Skeletal muscle tissue (tissue), 4 donors: ENCODE data around the gene OR8A1. TPM values are rescaled to one million over a fixed set of nuclear protein-coding genes. Genes with fewer than 3 reads are reported as not detected.

Experiments
- H3K27ac ChIP-seq: one replicate; pipeline ENCODE4 v1.7.0; 2013; ENCODE audit warnings: mild to moderate bottlenecking, low read depth, low read length, inconsistent platforms
- H3K27me3 ChIP-seq, 3 donors: one replicate each; pipeline ENCODE4 v1.7.0; 2013; ENCODE audit warnings: low read length in 3 of 3; ENCODE audit not compliant: control insufficient read depth in 3 of 3, insufficient read depth in 3 of 3
- H3K36me3 ChIP-seq, 3 donors: one replicate each; pipeline ENCODE4 v1.7.0; 2013; ENCODE audit warnings: low read length in 3 of 3; ENCODE audit not compliant: control insufficient read depth in 3 of 3, insufficient read depth in 3 of 3
- H3K4me1 ChIP-seq, 3 donors: one replicate each; pipeline ENCODE4 v1.7.0; 2013; ENCODE audit warnings: low read length in 3 of 3, mild to moderate bottlenecking in 3 of 3; ENCODE audit not compliant: control insufficient read depth in 3 of 3, insufficient read depth in 3 of 3
- H3K4me3 ChIP-seq, 3 donors: one replicate each; pipeline ENCODE4 v1.7.0; 2013; ENCODE audit warnings: low read length in 3 of 3
- H3K9ac ChIP-seq, 3 donors: one replicate each; pipeline ENCODE4 v1.7.0; 2013; ENCODE audit warnings: low read length in 3 of 3, mild to moderate bottlenecking in 3 of 3, moderate library complexity in 2 of 3, low read depth in 1 of 3
- H3K9me3 ChIP-seq, 3 donors: one replicate each; pipeline ENCODE4 v1.7.0; 2013; ENCODE audit warnings: low read length in 3 of 3; ENCODE audit not compliant: control insufficient read depth in 3 of 3
- total RNA-seq: library from RNA; depleted of rRNA; stranded (reverse); fragments of >200 nt; gene quantifications from one replicate; pipeline ENCODE4 v1.2.3, GENCODE V29; 2014
- donor health status: Osteomylitis.

Gene OR8A1
- total RNA-seq, 1 donor from 2014 or later, result not detected

GRCh38 chr11:124551189-124551588, 18.6 kb upstream of the OR8A1 start:
- no peak overlapping the region for H3K9ac ChIP-seq
- H3K4me3 ChIP-seq, result no peak overlapping the region
- H3K4me1 ChIP-seq, result no peaks in the 10 kb centered on the region
- H3K36me3 ChIP-seq, result no peaks in the 10 kb centered on the region
- no peaks in the 10 kb centered on the region for H3K27me3 ChIP-seq
- no peaks in the 10 kb centered on the region for H3K9me3 ChIP-seq
- no peak overlapping the region for H3K27ac ChIP-seq

DNA sequence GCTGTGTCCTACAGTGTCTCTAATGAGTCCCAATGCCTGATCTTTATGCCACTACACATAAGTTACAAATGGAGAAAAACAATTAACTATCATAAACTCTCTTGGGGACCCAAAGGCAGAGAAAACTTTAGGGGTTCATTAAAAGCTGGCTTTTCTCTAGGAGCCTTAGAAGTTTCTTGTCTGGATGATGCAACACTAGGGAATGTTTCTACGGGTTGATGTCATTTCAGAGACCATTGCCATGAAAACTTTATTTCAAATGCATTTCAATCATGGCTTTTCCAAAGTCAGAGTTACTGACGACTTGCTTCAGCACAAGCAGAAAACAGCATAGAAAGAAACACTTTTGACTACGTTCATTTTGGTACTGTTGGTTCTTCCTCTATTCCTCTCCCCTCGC, 17.8 kb upstream of the OR8A1 start:
- H3K36me3 ChIP-seq, result no peaks in the 10 kb centered on the region
- no peak overlapping the region for H3K27ac ChIP-seq
- no peaks in the 10 kb centered on the region for H3K4me1 ChIP-seq
- H3K4me3 ChIP-seq, result no peak overlapping the region
- no peak overlapping the region for H3K9ac ChIP-seq
- no peaks in the 10 kb centered on the region for H3K9me3 ChIP-seq
- no peaks in the 10 kb centered on the region for H3K27me3 ChIP-seq

DNA sequence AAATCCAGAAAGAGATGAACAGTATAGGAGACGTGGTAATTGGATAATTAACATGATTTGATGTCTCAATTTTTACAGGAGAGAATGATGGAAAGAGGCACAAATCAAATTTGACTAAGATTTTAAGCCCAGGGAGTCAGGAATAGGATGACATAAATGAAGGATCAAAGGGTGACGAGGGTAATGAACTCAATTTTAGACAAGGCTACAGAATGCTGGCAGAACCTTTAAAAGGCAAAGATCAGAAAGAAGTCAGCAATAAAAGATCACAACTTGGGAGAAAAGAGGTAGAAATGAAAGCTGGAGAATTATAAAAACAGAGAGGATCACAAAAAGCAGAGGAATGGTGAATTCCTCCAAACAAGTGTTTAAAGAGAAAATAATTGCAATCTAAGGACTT, 13.0 kb upstream of the OR8A1 start:
- no peak overlapping the region for H3K27ac ChIP-seq

DNA sequence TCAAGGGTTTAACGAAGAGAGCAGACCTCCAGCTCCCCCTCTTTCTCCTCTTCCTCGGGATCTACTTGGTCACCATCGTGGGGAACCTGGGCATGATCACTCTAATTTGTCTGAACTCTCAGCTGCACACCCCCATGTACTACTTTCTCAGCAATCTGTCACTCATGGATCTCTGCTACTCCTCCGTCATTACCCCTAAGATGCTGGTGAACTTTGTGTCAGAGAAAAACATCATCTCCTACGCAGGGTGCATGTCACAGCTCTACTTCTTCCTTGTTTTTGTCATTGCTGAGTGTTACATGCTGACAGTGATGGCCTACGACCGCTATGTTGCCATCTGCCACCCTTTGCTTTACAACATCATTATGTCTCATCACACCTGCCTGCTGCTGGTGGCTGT, 363 bp downstream of the OR8A1 start:
- Histone ChIP-seq H3K9ac (no peak overlapping the region), H3K4me1 (no peaks in the 10 kb centered on the region), H3K36me3 (no peaks in the 10 kb centered on the region), H3K27me3 (peaks cover 0 to 3% (median 0%) of the 10 kb centered on the region in 3 donors), H3K4me3 (no peak overlapping the region), H3K9me3 (peaks cover 0 to 3% (median 0%) of the 10 kb centered on the region in 3 donors), H3K27ac (no peak overlapping the region)

More for the DNA sequence above, 13.0 kb upstream of the OR8A1 start:
- Histone ChIP-seq H3K4me3 (no peak overlapping the region), H3K9ac (no peak overlapping the region), H3K4me1 (no peaks in the 10 kb centered on the region), H3K36me3 (no peaks in the 10 kb centered on the region), H3K27me3 (no peaks in the 10 kb centered on the region), H3K9me3 (no peaks in the 10 kb centered on the region)

GRCh38 chr11:124577716-124578427, 8.1 kb downstream of the OR8A1 start:
- no peaks in the 10 kb centered on the region for H3K36me3 ChIP-seq
- H3K4me1 ChIP-seq, result peaks cover 0 to 6% (median 0%) of the 10 kb centered on the region in 3 donors
- no peak overlapping the region for H3K4me3 ChIP-seq
- H3K9me3 ChIP-seq, result peaks cover 0 to 3% (median 0%) of the 10 kb centered on the region in 3 donors
- no peak overlapping the region for H3K9ac ChIP-seq
- H3K27ac ChIP-seq, result no peak overlapping the region
- no peaks in the 10 kb centered on the region for H3K27me3 ChIP-seq

GRCh38 chr11:124578761-124579160, 9.0 kb downstream of the OR8A1 start:
- Histone ChIP-seq H3K4me1 (peaks cover 0 to 6% (median 0%) of the 10 kb centered on the region in 3 donors), H3K36me3 (no peaks in the 10 kb centered on the region), H3K9me3 (peaks cover 0 to 3% (median 0%) of the 10 kb centered on the region in 3 donors), H3K9ac (no peak overlapping the region), H3K4me3 (no peak overlapping the region), H3K27me3 (no peaks in the 10 kb centered on the region), H3K27ac (no peak overlapping the region)

- no peak overlapping the region for H3K9ac ChIP-seq
- H3K27me3 ChIP-seq, result peaks cover 0 to 3% (median 0%) of the 10 kb centered on the region in 3 donors
- no peak overlapping the region for H3K4me3 ChIP-seq
- no peak overlapping the region for H3K27ac ChIP-seq
- H3K36me3 ChIP-seq, result no peaks in the 10 kb centered on the region
- peaks cover 0 to 6% (median 0%) of the 10 kb centered on the region in 3 donors for H3K4me1 ChIP-seq
- H3K9me3 ChIP-seq, result no peaks in the 10 kb centered on the region
These were observed 12.0 kb downstream of the OR8A1 start for GRCh38 chr11:124581817-124582216.

GRCh38 chr11:124582565-124582964, 12.8 kb downstream of the OR8A1 start:
- H3K27me3 ChIP-seq, result peaks cover 0 to 3% (median 0%) of the 10 kb centered on the region in 3 donors
- H3K36me3 ChIP-seq, result no peaks in the 10 kb centered on the region
- H3K4me1 ChIP-seq, result peaks cover 0 to 5% (median 0%) of the 10 kb centered on the region in 3 donors
- no peak overlapping the region for H3K9ac ChIP-seq
- H3K4me3 ChIP-seq, result no peak overlapping the region
- H3K27ac ChIP-seq, result no peak overlapping the region
- H3K9me3 ChIP-seq, result no peaks in the 10 kb centered on the region

DNA sequence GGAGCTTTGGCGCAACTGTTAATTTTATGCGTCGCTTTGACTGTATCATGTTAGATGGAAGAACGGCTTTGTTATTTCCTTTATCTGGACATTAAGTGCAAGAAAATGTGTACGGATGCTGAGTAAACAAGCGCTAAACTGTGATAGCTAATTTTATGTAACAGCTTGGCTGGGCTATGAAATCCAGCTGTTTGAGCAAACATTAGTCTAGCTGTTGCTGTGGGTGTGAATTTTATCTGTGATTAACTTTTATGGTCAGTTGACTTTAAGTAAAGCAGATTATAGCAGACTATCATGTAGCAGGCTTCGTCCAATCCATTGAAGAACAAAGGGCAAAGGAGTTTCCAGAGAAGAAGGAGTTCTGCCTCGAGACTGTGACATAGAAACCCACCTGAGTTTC, 14.0 kb downstream of the OR8A1 start:
- Histone ChIP-seq H3K27ac (no peak overlapping the region), H3K36me3 (no peaks in the 10 kb centered on the region), H3K4me3 (no peak overlapping the region), H3K9me3 (no peaks in the 10 kb centered on the region), H3K9ac (no peak overlapping the region), H3K27me3 (peaks cover 0 to 3% (median 0%) of the 10 kb centered on the region in 3 donors), H3K4me1 (no peaks in the 10 kb centered on the region)

- H3K36me3 ChIP-seq, result no peaks in the 10 kb centered on the region
- H3K9ac ChIP-seq, result no peak overlapping the region
- H3K27me3 ChIP-seq, result peaks cover 0 to 3% (median 0%) of the 10 kb centered on the region in 3 donors
- no peak overlapping the region for H3K4me3 ChIP-seq
- no peaks in the 10 kb centered on the region for H3K9me3 ChIP-seq
- no peaks in the 10 kb centered on the region for H3K4me1 ChIP-seq
- H3K27ac ChIP-seq, result no peak overlapping the region
These were observed 15.0 kb downstream of the OR8A1 start for GRCh38 chr11:124584681-124585372.
